KBM-7 (cell line): ENCODE results near the gene FTO.
"Not testable (repeated sequence)": the region's sequence is repeated elsewhere in the genome, so short reads cannot be mapped to it uniquely, and the experiment has no call there.

Experiments used
- DNase-seq: peaks from one replicate; pipeline ENCODE4 v3.0.0-alpha.2; 2015
- in situ Hi-C: fragments of 300-500 bp; cut with MboI; formaldehyde crosslinking; loops from 2 replicates; pipeline ENCODE4 v1.14.3; 2020; ENCODE audit warnings: low sequenced_read_pairs, low pct_unique_long_range_greater_than_20kb, mixed read lengths

FTO gene

DNA sequence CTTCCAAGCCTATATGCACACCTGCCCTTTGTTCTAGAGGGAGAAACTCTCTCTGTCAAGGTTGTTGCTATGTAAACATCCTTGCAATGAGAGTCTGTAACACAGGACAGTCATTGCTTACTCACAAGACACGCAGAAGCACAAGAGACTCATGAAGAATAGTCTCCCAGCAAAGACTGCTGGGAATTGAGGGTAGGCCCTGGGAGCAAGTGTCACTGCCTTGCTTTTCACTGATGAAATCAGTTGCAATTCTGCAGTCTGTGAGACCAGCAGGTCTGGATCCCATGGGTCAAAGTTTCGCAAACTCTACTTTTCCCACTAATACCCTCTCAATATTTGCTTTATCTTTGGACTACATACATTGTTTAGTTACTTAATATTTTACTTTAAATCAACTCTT is 177.4 kb downstream of the FTO start:
- no peak for DNase-seq
- in situ Hi-C loops, result loop anchor here (10.0 to 25.0 kb wide), 2 partner anchors 63 to 319 kb away; no protein-coding TSS in a partner anchor

DNA sequence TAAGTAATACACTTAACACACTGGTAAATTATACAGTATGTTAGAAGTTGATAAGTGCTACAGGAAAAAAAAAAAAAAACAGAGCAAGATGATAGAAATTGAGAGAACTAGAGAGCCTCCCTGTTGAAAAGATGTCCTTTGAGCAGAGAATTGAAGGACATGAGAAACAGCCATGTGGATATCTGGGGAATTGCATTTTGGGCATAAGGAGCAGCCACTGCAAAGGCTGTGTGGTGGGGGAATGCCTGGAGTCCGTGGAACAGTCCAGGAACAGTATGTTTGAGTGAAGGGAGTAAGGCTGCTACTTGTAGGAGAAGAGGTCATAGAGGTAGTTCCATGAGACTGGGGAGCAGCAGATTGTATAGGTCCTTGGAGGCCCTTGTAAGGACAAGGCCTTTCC is 178.4 kb downstream of the FTO start:
- no peak for DNase-seq
- in situ Hi-C loops, result loop anchor here (10.0 to 25.0 kb wide), 2 partner anchors 62 to 320 kb away; no protein-coding TSS in a partner anchor

DNA sequence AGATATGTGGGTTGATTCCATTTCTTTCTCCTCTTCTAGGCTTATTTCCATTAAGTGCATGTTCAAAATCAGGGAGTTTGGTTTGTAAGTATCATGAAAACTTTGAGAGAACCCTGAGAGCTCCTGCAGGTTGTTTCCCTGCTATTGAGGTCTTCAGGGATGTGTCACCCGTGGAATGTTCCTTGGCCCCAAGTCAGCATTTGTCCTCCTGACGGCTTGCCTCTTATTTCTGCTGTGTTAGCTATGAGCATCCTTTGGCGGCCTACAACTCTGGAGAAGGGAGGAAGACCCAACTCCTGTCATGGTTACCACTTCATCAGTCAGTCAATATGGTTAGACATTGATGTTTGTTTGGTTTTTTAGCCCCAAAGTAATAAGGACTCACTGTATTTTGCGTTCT is 180.8 kb downstream of the FTO start:
- in situ Hi-C loops, result loop anchor here (10.0 to 25.0 kb wide), 2 partner anchors 60 to 322 kb away; no protein-coding TSS in a partner anchor
- DNase-seq, result no peak

DNA sequence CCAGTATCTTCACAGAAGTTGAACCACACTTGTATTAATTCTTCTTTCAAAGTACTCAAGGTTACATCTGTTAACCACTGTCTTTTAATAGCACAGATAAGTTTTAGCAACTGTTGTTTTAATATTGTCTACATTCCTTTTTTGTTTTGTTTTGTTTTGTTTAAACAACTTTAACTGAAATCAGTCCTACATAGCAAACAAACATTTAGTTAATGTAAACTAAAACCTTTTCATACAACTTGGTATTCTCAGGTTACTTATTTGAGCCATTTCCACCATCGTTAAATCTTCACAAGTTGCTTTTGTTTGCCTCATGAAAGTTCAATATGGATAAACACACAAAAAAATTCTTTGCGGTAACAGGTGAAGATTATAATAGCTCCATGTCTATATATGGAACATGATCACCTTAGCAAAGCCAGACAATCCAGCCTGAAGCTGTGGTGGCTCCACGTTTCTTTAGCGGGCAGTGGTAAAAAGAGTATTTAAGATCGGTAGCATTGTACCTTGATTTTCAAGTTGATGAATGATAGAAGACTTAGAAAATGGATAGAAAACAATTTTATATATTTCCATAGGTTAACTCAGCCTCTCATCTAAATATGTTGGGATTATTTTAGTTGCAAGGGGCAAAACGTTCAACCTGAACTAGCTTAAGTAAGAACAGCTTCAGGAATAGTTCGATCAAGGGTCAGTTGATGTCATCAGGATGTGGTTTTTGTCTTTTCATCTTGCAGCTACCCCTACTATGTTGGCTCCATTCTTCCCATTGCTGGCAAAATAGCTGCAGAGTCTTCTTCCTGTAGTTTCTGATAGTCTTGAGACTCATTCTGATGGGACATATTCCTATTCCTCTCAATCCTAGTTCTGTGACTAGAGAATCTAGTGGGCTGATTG is 182.8 kb downstream of the FTO start:
- no peak for DNase-seq
- in situ Hi-C loops, result loop anchor here (10.0 to 25.0 kb wide), 2 partner anchors 58 to 324 kb away; no protein-coding TSS in a partner anchor

DNA sequence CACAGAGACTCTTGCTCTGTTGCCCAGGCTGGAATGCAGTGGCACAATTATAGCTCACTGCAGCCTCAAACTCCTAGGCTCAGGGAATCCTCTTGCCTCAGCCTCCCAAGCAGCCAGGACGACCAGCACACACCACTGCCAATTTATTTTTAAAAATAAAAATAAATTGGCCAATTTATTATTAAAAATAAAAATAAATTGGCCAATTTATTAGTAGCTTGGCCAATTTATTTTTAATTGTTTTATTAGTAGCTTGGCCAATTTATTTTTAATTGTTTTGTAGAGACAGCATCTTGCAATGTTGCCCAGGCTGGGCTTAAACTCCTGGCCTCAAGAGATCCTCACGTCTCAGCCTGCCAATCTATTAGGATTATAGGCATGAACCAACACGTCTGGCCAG is 184.3 kb downstream of the FTO start:
- DNase-seq, result no peak
- in situ Hi-C loops, result loop anchor here (10.0 to 25.0 kb wide), 2 partner anchors 57 to 326 kb away; no protein-coding TSS in a partner anchor

DNA sequence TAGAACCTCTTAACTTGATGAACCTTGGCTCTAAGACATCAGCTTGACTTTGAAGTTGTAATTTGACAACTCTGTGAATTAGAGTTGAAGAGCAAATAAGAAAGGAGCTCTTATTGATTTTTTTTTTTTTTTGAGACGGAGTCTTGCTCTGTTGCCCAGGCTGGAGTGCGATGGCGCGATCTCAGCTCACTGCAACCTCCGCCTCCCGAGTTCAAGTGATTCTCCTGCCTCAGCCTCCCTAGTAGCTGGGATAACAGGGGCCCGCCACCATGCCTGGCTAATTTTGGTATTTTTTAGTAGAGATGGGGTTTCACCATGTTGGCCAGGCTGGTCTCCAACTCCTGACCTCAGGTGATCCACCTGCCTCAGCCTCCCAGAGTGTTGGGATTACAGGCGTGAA is 186.9 kb downstream of the FTO start:
- in situ Hi-C loops, result loop anchor here (25.0 kb wide), 1 partner anchor 329 kb away; no protein-coding TSS in a partner anchor
- DNase-seq, result not testable (repeated sequence)

DNA sequence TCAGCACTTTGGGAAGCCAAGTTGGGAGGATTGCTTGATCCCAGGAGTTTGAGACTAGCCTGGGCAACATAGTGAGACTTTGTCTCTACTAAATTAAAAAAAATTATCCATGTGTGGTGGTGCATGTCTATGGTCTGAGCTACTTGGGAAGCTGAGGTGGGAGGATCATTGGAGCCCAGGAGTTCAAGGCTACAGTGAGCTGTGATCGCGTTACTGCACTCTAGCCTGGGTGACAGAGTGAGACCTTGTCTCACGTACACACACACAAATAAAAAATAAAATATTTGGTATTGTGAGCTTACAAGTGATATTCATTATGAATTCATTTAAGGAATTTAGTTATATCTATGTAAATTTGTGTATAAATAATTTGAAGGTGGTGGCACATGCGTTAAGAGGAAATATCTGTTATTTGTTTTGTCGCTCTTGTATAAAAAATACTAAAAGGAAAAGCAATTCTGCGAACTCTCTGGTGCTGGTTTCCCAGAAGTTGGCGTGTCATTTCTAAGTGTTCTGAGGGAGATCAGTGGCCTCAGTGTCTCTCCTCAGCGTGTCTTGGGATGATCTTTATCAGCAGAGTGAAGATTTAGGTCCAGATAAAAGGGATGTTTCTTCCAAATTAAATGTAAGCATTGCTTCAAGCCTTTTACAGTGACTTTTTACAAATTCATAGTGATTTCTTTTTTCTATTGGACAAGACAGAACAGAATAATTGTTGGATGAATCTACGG is 187.6 kb downstream of the FTO start:
- no peak for DNase-seq
- in situ Hi-C loops, result loop anchor here (25.0 kb wide), 1 partner anchor 329 kb away; no protein-coding TSS in a partner anchor

DNA sequence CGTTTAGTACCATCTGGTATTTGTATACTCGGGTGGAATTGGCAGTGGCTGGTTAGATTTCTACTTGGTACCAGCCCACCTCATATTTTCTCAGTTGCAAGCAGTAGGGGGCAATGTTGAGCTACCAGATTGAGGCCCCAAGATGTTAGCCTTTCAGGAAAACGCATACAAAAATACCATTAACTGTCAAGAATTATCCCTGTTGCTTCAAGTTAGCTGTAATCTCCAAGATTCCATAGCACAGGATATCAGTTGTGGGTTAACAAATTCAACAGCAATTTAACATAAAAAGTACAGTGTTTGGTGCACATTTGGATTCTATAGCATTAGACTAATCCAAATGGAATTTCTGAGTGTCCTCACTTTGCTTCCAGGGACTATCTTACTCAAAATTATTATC is 188.2 kb downstream of the FTO start:
- peak; percentile 87 for DNase-seq
- in situ Hi-C loops, result loop anchor here (25.0 kb wide), 1 partner anchor 330 kb away; no protein-coding TSS in a partner anchor

DNA sequence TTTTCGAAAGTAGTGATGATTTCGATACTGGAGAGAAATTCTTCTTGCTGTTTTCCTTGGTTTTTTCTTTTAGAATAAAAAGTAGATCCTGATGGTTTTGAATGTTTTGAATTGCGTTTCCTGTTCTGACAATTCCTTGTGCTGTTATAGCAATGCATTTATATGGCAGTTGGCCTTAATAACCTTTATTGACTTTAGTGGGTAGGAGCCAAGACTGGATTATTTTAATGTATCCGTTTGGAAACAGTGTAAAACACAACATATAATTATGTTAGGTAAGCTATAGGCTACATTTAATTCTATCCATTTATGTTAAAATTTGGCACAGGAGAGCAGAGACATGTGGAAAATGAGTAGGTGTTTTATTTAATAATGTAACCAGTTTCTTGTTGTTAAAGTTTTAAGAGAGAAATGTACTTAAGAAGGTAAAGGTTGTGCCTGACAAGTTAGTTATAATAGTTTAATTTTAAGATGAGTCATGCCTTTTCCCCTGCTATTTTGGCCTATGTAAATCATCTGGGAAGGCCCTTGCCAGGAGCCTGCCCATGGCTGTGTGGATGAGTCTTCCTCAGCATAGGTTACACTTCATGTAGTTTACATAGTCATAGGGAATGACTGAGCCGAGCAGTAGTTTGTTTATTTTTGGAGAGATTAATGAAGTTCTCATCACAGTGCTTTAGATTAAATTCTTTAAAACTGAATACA is 189.9 kb downstream of the FTO start:
- in situ Hi-C loops, result loop anchor here (25.0 kb wide), 1 partner anchor 332 kb away; no protein-coding TSS in a partner anchor
- no peak for DNase-seq

DNA sequence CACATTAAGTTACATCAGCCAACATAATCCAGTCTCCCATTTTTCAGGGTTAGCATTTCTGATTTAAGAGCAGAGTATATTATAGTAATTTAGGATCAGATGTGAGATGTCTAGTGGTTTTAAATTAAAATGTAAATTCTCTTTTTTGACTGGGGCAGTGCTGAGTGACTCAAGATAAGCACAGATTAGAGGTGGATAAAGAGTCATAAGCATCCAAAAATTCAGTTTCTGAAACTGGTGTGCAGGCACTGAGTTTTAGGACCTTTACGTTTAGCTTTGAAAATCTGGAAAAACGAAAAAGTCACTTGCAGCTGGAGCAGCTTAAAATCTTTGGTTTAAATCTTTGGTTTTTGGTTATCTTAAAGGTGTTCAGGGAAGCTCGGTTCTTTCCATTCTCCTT is 190.7 kb downstream of the FTO start:
- no peak for DNase-seq
- in situ Hi-C loops, result loop anchor here (25.0 kb wide), 1 partner anchor 332 kb away; no protein-coding TSS in a partner anchor

DNA sequence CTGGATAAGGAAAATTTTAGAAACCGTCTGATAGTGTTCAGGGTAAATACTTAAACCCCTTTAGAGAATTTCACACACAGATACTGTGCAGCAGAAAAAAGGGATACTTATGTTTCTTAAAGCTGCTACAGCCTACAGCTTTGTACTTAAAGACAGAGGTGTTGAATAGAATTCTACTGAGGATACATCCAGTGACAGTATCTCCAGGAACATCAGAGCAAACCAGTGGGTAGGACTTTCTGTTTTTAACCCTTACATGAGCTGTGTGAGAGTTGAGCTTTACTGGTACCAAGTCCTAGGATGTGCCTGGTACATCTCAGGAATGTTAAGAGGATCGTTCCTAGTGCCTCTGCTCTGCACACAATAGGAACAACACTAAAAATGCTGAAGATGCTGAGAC is 191.5 kb downstream of the FTO start:
- no peak for DNase-seq
- in situ Hi-C loops, result loop anchor here (25.0 kb wide), 1 partner anchor 333 kb away; no protein-coding TSS in a partner anchor

DNA sequence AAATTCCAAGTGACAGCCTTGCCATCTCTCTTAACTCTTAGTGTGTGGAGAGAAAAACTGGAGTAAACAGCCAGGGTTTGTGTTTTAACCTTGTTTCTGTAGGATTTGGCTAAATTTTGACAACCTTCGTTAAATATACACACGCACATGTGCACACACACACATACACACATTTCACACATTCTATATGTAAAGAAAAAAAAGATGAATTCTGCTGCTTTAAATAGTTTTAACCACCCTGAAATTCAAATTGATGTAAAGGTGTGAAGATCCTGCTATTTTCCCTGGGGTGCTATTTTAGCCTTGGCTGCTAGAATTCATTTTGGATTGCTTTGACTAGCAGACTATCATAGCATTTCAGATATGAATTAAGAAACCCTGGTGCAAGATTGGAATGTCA is 191.9 kb downstream of the FTO start:
- in situ Hi-C loops, result loop anchor here (25.0 kb wide), 1 partner anchor 334 kb away; no protein-coding TSS in a partner anchor
- no peak for DNase-seq

DNA sequence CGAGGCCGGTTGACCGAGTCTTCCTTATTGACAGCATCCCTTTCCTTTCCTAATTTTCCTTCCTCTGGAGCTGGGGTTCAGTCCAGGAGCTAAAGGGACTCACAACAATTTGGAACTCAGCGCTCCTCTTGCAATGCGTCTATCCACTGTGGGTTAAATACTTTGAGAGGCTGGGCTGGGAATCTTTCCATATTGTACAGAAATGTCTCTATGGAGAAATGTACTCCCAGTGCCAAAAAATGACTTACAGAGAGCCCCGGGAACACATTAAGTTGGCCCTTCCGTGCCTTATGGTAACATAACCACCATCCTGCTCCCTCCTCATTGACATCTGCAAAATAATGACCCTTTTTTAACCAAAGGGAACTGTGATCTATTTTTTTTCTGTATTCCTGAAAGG is 192.8 kb downstream of the FTO start:
- in situ Hi-C loops, result loop anchor here (25.0 kb wide), 1 partner anchor 334 kb away; no protein-coding TSS in a partner anchor
- no peak for DNase-seq

DNA sequence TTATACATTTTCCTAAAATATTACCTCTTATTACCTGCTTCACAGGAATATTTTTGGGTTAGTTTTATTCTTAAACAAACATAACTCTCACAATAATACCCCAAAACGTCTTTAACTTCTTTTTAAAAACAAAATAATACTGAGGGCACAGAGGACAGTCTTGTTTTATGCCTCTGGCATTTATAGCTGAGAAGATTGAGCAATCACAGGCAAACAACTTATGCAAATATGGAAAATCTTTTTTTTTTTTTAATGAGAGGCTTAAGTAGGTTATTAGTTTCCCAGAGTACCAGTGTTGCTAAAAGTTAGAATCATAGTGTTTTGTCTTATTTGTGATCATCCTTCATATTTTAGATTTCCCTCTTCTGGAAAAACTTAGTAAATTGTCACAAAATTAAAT is 195.0 kb downstream of the FTO start:
- in situ Hi-C loops, result loop anchor here (25.0 kb wide), 1 partner anchor 337 kb away; no protein-coding TSS in a partner anchor
- DNase-seq, result no peak

DNA sequence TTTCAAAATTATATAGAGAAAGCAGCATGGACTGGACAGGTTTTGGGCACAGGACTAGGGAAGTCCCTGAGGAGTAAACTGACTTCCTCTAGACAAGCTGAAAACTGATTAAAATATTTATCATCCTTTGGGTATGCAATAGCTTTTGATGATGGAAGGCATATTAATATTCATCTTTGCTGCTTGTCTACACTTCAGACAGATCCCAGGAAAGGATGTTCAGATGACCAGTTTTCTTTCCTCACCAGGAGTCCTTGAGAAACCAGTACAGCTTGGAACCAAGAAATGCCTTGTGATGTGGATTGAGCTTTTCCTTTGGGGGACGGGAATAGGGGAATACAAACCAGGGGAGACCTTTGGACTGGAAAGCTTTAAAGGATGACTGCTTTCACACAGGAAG is 195.5 kb downstream of the FTO start:
- DNase-seq, result no peak
- in situ Hi-C loops, result loop anchor here (25.0 kb wide), 1 partner anchor 337 kb away; no protein-coding TSS in a partner anchor

DNA sequence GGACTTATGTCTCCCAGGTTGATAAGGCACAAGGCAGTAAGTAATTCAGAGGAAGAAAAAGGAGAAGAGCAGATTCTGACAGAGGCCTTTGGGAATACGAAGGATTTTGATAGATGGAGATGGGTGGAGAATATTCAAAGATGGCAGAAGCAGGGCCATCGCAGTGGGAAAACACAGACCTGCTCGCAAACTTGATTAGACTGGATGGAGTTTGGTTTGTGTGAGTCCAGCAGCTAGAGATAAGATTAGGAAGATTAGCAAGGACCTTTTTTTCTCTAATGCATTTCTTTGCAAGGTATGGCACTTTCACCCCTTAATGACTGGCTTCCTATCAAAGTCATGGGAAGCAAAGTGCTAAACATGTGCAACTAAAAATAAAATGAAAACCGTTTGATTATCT is 196.7 kb downstream of the FTO start:
- no peak for DNase-seq
- in situ Hi-C loops, result no loop called here

DNA sequence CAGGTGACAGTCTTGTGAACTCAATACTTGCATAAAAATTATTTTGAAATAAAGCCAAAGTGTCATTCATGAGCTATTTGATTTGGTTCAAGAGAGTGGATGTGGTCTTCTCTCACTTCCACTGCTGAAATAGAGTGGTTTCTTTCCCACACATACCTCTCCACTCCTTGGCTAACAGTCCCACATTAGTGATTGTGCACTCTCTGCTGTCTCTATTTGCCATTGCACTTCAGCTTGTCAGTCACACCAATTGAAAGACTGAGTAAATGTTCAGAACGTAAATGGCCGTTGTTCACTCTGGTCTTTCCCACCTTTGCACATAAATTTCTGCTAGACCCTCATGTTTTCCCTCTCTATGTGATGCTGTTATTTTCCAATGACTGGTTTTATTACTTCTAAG is 197.5 kb downstream of the FTO start:
- DNase-seq, result no peak
- in situ Hi-C loops, result no loop called here

DNA sequence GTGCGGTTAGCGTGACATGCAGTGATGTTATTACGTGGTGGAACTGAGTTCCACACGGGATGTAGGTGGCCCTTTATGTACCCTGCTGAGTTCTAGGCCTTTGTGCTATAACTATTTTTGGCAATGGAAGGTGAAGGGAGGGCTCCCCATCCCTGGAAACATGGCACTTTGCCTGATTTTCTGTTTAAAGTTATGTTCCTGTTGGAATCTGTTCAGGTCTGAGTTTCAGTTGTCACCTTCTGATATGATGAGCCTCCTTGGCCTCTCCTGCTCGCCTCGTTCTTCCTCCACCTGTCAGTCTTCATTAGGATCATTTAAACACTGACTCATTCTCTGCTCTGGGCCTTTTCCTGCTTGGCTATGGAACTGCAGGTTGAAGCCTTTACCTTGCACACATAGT is 200.6 kb downstream of the FTO start:
- in situ Hi-C loops, result no loop called here
- DNase-seq, result no peak

DNA sequence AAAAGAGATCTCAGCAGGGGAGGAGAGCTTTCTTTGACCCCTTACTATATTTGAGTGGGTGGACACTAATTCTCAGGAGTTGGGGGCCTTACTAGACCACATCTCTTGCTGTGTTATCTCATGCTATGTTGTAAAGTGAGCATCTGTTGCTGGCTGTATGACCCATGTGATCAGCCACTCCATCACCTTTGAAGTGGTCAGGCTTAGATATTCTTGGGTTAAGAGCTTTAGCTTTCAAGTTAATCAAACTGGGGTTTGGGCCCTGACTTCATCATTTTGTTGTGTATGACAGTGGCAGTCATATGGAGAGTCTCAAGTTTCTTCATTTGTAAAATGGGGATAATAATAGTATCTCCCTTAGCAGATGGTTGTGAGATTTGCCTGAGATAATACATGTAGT is 201.1 kb downstream of the FTO start:
- DNase-seq, result no peak
- in situ Hi-C loops, result no loop called here
